ENCODE data around the gene SELENOO.

SELENOO gene

GRCh38 chr22:50257041-50257440 lies 56.2 kb downstream of the SELENOO start:
- no peak for DNase-seq

- no peak for DNase-seq
Observed at GRCh38 chr22:50257451-50258360, 56.9 kb downstream of the SELENOO start.

GRCh38 chr22:50258361-50259292 lies 57.8 kb downstream of the SELENOO start:
- DNase-seq: no peak

GRCh38 chr22:50259302-50259701 lies 58.5 kb downstream of the SELENOO start:
- no peak for DNase-seq

GRCh38 chr22:50260434-50260800 lies 59.6 kb downstream of the SELENOO start:
- no peak for DNase-seq

GRCh38 chr22:50260801-50261614 lies 60.2 kb downstream of the SELENOO start:
- no peak for DNase-seq

GRCh38 chr22:50261615-50262459 lies 61.0 kb downstream of the SELENOO start, which contains the start of gene MAPK12:
MAPK12 (minus strand) TSS chr22:50261683; CDS start chr22:50261509, 174 bp downstream.
- DNase-seq: no peak

GRCh38 chr22:50262460-50262911 lies 61.7 kb downstream of the SELENOO start:
- DNase-seq: no peak

- DNase-seq: no peak
Observed at GRCh38 chr22:50262973-50263617, 62.3 kb downstream of the SELENOO start.

GRCh38 chr22:50264104-50264745 lies 63.4 kb downstream of the SELENOO start:
- DNase-seq: no peak

GRCh38 chr22:50264946-50265669 lies 64.3 kb downstream of the SELENOO start:
- DNase-seq: no peak

- no peak for DNase-seq
Observed at GRCh38 chr22:50266994-50267393, 66.2 kb downstream of the SELENOO start.

Measured in NCI-H2029 treated with DMSO at 0.1 percent for 48 hours (cell line).